AG04450 (cell line): ENCODE measurements around the gene MTG2. TPM values are rescaled to one million over a fixed set of nuclear protein-coding genes. Genes with fewer than 3 reads are reported as not detected.

ENCODE experiments used
- CTCF ChIA-PET: fragments of 300-600, 350-600 bp; formaldehyde crosslinking; extraction: SDS; loops from one replicate; lab custom pipeline; 2022; ENCODE audit warnings: antibody characterized with exemption, inconsistent platforms; lab: Charles Lee
- POLR2A ChIA-PET: fragments of 350-600 bp; formaldehyde crosslinking; extraction: SDS; loops from one replicate; lab custom pipeline; 2021; ENCODE audit warnings: antibody characterized with exemption, inconsistent platforms; lab: Yijun Ruan, JAX
- DNase-seq: peaks from one replicate; pipeline ENCODE4 v3.0.0-alpha.2; 2011; ENCODE audit warnings: low read depth, low spot score
- H3K27ac ChIP-seq: one replicate; pipeline ENCODE4 v1.5.1; 2012; ENCODE audit warnings: low read depth, low read length, control low read depth
- H3K27me3 ChIP-seq: one replicate; pipeline ENCODE4 v1.6.0; 2012; ENCODE audit warnings: low read length; ENCODE audit not compliant: control insufficient read depth, insufficient read depth
- H3K4me3 ChIP-seq: 2 replicates; pipeline ENCODE4 v1.5.1; 2011; ENCODE audit warnings: mild to moderate bottlenecking, low read depth, low read length, control low read depth
- H3K9me3 ChIP-seq: 2 replicates; pipeline ENCODE4 v1.5.1; 2012; ENCODE audit warnings: low read length; ENCODE audit not compliant: control insufficient read depth, insufficient read depth
- polyA plus RNA-seq: library from polyadenylated mRNA; depleted of rRNA; stranded (reverse); fragments of >200 nt; gene quantifications from 2 replicates; pipeline ENCODE4 v1.2.3, GENCODE V29; 2011
- TF ChIP-seq, protein P1 (sequence below): IDR thresholded peaks from 2 replicates; pipeline ENCODE4 v1.5.1; 2011; ENCODE audit warnings: low read depth, low read length, control low read depth, inconsistent platforms

MTG2 gene
- polyA plus RNA-seq, 1 experiment: 15.6 TPM

DNA sequence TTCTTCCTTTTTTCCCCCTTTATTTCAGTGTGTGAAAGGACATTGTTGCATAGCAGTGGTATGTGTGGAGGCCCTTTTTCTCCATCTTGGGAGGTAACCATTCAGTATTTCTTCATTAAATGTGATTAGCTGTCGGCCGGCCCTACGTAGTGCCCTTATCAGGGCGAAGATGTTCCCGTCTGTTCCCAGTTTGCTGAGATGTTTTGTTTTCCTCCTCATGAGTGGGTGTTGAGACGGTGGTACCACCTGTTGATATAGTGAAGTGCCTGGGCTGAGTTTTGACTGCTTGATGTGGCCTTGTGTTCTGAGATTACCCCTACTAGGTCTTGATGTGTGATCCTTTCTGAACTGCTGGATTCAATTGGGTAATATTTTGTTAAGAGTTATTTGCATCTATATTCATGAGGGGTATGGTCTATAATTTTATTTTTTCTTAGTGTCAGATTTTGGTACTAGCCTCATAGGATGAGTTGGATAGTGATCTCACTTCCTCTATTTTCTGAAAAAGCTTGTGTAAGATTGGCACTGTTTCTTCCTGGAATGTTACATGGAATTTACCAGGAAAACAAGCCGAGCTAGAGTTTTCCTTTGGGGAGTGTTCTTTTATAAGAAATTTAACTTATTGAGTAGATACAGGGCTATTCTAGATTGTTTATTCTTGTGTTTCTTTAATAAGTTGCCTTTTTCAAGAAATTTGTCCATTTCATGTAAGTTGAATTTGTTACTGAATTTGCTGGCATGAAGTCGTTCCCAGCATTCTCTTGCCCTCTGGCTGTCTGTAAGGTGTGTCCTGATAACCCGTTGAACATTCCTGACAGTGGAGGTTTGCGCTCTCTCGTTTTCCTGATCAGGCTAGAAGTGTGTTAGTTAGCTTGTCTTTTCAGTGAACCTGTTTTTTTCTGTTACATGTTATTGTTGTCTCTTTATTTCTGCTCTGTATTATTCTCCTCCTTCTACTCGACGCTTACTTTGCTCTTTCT lies 4.3 kb downstream of the MTG2 start:
- H3K27ac ChIP-seq: no peak overlapping the region
- ChIA-PET CTCF (interaction anchor here (1.7 kb wide), 1 partner anchor 31 kb away, joined by 6 read pairs; no protein-coding TSS in a partner anchor), POLR2A (no interaction called here)
- DNase-seq: no peak
- TF ChIP-seq, protein P1, sequence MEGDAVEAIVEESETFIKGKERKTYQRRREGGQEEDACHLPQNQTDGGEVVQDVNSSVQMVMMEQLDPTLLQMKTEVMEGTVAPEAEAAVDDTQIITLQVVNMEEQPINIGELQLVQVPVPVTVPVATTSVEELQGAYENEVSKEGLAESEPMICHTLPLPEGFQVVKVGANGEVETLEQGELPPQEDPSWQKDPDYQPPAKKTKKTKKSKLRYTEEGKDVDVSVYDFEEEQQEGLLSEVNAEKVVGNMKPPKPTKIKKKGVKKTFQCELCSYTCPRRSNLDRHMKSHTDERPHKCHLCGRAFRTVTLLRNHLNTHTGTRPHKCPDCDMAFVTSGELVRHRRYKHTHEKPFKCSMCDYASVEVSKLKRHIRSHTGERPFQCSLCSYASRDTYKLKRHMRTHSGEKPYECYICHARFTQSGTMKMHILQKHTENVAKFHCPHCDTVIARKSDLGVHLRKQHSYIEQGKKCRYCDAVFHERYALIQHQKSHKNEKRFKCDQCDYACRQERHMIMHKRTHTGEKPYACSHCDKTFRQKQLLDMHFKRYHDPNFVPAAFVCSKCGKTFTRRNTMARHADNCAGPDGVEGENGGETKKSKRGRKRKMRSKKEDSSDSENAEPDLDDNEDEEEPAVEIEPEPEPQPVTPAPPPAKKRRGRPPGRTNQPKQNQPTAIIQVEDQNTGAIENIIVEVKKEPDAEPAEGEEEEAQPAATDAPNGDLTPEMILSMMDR: no peak
- no peaks in the 10 kb centered on the region; the same call in 1 of the 2 replicates for H3K9me3 ChIP-seq
- H3K27me3 ChIP-seq: no peaks in the 10 kb centered on the region
- no peak overlapping the region for H3K4me3 ChIP-seq

DNA sequence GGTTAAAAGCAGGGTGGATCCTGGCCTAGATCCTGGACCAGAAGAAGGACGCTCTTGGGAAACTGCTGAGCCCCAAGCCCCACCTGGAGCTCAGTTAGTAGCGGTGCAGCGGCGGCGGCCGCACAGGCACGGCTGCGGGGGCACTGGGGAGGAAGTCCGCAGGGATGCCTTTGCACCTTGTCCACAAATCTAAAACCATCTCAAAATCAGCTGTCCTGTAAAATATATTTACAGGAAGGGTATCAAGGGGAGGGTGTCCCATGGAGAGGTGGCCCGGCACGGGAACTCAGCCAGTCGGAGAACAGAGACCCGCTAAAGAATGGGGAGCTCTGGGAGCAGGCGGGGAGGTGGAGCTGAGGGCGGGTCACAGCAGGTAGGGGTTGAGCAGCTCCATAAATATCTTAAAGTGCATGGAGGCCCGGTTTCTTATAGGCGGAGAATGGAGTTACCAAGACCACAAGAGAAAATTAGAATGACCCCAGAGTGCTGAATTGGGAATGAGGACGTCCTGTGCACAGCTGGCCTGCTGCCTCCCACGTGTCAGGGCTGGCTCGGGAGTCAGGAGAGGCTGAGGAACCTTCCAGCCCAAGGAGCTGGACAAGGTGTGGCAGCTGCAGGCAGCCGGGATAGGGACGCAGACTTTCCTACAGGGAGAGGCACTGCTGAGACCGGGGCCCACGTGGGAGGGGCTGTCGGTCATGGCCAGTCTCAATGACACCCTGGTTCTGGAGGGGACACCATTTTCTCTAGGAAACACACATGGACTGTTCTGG lies 8.0 kb downstream of the MTG2 start:
- Histone ChIP-seq H3K27me3 (no peaks in the 10 kb centered on the region), H3K27ac (no peak overlapping the region), H3K4me3 (no peak overlapping the region), H3K9me3 (no peaks in the 10 kb centered on the region)
- no peak for DNase-seq
- TF ChIP-seq, protein P1: no peak
- ChIA-PET POLR2A (no interaction called here), CTCF (no interaction called here)

DNA sequence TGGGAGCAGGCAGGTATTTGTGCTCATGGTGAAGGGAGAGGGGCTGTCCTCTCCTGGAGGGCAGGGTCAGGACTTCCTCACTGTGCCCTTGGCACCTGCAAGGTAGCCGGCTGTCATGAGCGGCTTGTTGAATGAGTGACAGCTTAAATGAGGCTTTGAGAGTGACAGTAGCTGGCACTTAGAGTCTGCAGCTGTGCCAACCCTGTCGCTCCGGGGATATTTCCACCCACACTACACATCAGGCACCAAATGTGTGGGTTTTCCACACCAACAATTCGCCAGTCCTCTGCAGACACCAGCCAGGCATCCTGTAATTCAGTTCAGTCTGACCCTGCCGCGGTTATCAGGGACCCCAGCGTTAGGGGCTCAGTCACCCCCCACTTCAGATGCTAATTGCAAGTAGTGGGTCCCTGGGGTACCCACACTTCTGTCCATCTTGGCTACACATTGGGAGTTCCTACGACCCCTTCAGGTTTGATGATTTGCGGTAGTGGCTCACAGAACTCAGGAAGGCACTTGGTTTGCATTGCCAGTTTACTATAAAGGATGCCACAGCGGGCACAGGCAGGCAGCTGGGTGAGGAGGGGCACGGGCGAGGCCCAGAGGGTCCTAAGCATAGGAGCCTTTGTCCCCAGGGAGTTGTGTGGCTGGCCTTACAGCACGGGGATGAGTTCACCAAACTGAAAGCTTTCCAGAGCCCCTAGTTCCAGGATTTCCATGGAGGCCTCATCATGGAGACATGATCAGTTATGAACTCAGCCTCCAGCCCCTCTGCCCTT lies 9.1 kb downstream of the MTG2 start:
- ChIA-PET POLR2A (no interaction called here), CTCF (interaction anchor here (0.5 kb wide), 1 partner anchor 110 kb away, joined by 5 read pairs; no protein-coding TSS in a partner anchor)
- no peak overlapping the region for H3K27ac ChIP-seq
- no peak for DNase-seq
- H3K9me3 ChIP-seq: no peaks in the 10 kb centered on the region
- TF ChIP-seq, protein P1: no peak
- H3K27me3 ChIP-seq: no peaks in the 10 kb centered on the region
- H3K4me3 ChIP-seq: no peak overlapping the region

DNA sequence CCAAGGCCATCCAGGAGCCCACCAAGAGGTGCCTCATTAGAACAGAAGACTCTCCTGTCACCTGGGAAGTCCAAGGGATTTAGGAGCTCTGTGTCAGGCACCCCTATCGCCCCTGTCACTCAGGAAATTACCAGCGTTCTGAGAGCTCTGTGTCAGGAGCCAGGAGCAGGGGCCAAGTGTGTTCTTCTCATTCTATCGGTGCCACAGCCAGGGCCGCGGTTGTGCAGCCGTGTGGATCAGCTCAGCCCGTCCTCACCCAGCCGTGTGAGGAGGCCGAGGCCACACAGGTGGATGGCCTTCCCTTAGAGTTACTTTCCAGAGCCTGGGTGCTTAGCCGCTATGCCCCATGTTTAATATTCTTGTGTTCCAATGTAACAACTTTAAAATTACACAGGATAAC lies 9.8 kb downstream of the MTG2 start:
- POLR2A ChIA-PET: no interaction called here
- CTCF ChIA-PET: no interaction called here
- TF ChIP-seq, protein P1: no peak

More for the DNA sequence above, 9.8 kb downstream of the MTG2 start:
- DNase-seq: no peak
- H3K27ac ChIP-seq: no peak overlapping the region
- H3K27me3 ChIP-seq: no peaks in the 10 kb centered on the region
- H3K4me3 ChIP-seq: no peak overlapping the region
- no peaks in the 10 kb centered on the region for H3K9me3 ChIP-seq
